GM12878 (cell line): ENCODE measurements around the gene BRI3BP. TPM values are rescaled to one million over a fixed set of nuclear protein-coding genes. Genes with fewer than 3 reads are reported as not detected.

Source experiments
- ATF3 ChIP-seq: IDR thresholded peaks from 2 replicates; pipeline ENCODE4 v1.6.1; 2011; ENCODE audit warnings: low read depth, mild to moderate bottlenecking, low read length, moderate library complexity, borderline replicate concordance; ENCODE audit errors: extremely low read depth
- BACH1 ChIP-seq: fragments of 450-650 bp; IDR thresholded peaks from 2 replicates; pipeline ENCODE4 v1.6.1; 2017; ENCODE audit warnings: mild to moderate bottlenecking, borderline replicate concordance
- CUX1 ChIP-seq: IDR thresholded peaks from 2 replicates; pipeline ENCODE4 v1.6.1; 2012; ENCODE audit warnings: improper control_type of control experiment, low read depth, low read length; ENCODE audit not compliant: insufficient replicate concordance
- IKZF2 ChIP-seq, 2 experiments: fragments of 450-650 bp; IDR thresholded peaks; 2 replicates each; pipeline ENCODE4 v1.6.1; 2017; ENCODE audit warnings: mild to moderate bottlenecking in 2 of 2, moderate library complexity in 2 of 2
- POU2F2 ChIP-seq: IDR thresholded peaks from 3 replicates; pipeline ENCODE4 v1.6.1; 2011; ENCODE audit warnings: low read depth, mild to moderate bottlenecking, low read length, borderline replicate concordance
- polyA plus RNA-seq, 11 experiments: library from polyadenylated mRNA; depleted of rRNA in 4 of 11; unstranded in 6 of 11; stranded (reverse) in 5 of 11; fragments of >200 nt; fragmentation: Nextera tagmentation in 4 of 11; fragmentation: Illumina TruSeq in 1 of 11; extraction: Ambion mirVana in 4 of 11; extraction: Trizol in 1 of 11; gene quantifications; 1 replicate in 1 of 11; 2 replicates in 10 of 11; pipeline versions ENCODE4 v1.2.1 to v1.2.3, GENCODE V29; 2011 to 2016; ENCODE audit warnings: inconsistent platforms in 2 of 11, missing spikeins in 2 of 11, low read depth in 1 of 11
- total RNA-seq, 4 experiments: library from RNA; depleted of rRNA in 3 of 4; stranded (reverse); fragments of >200 nt in 3 of 4; fragmentation: Illumina TruSeq in 1 of 4; extraction: Trizol in 1 of 4; gene quantifications; 2 replicates each; pipeline versions ENCODE4 v1.2.1 to v1.2.3, GENCODE V29; 2013 to 2021
- TF ChIP-seq, protein P1 (sequence below): fragments of 450-650 bp; formaldehyde crosslinking; IDR thresholded peaks from 2 replicates; pipeline ENCODE4 v1.4.0; 2020; ENCODE audit warnings: mild to moderate bottlenecking, moderate library complexity
- TF ChIP-seq, protein P2 (sequence below): IDR thresholded peaks from 2 replicates; pipeline ENCODE4 v1.6.1; 2012; ENCODE audit warnings: low read depth, low read length, improper control_type of control experiment

BRI3BP gene
- total and polyA plus RNA-seq, 10 of the 15 experiments (the other 5 are each of a cell fraction or from before 2014, with no cell fraction given), result 11.5 to 37.0 (median 28.5) TPM

DNA sequence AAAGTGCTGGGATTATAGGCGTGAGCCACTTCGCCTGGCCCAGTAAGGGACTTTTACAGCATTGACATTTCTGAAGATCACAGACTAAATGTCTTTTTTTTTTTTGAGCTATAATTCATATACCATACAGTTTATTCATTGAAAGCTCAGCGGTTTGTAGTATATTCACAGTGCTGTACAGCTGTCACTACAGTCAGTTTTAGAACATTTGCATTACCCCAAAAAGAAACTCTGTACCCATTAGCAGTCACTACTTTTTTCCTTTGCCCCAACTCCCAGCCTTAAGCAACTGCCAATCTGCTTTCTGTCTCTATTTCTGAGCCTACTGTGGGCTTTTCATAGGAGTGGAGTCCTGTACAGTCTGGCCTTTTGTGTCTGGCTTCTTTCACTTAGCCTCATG, 8.2 kb downstream of the BRI3BP start (continued):
- TF ChIP-seq, protein P1, sequence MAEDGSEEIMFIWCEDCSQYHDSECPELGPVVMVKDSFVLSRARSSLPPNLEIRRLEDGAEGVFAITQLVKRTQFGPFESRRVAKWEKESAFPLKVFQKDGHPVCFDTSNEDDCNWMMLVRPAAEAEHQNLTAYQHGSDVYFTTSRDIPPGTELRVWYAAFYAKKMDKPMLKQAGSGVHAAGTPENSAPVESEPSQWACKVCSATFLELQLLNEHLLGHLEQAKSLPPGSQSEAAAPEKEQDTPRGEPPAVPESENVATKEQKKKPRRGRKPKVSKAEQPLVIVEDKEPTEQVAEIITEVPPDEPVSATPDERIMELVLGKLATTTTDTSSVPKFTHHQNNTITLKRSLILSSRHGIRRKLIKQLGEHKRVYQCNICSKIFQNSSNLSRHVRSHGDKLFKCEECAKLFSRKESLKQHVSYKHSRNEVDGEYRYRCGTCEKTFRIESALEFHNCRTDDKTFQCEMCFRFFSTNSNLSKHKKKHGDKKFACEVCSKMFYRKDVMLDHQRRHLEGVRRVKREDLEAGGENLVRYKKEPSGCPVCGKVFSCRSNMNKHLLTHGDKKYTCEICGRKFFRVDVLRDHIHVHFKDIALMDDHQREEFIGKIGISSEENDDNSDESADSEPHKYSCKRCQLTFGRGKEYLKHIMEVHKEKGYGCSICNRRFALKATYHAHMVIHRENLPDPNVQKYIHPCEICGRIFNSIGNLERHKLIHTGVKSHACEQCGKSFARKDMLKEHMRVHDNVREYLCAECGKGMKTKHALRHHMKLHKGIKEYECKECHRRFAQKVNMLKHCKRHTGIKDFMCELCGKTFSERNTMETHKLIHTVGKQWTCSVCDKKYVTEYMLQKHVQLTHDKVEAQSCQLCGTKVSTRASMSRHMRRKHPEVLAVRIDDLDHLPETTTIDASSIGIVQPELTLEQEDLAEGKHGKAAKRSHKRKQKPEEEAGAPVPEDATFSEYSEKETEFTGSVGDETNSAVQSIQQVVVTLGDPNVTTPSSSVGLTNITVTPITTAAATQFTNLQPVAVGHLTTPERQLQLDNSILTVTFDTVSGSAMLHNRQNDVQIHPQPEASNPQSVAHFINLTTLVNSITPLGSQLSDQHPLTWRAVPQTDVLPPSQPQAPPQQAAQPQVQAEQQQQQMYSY (CRISPR knock-in tag), result no peak
- TF ChIP-seq POU2F2, result no peak
- TF ChIP-seq, protein P2, sequence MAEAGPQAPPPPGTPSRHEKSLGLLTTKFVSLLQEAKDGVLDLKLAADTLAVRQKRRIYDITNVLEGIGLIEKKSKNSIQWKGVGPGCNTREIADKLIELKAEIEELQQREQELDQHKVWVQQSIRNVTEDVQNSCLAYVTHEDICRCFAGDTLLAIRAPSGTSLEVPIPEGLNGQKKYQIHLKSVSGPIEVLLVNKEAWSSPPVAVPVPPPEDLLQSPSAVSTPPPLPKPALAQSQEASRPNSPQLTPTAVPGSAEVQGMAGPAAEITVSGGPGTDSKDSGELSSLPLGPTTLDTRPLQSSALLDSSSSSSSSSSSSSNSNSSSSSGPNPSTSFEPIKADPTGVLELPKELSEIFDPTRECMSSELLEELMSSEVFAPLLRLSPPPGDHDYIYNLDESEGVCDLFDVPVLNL, result no peak
- no peak for TF ChIP-seq CUX1
- no peak for TF ChIP-seq ATF3
- TF ChIP-seq BACH1, result no peak
- no peak for TF ChIP-seq IKZF2 (IDR thresholded peaks at IDR 0.05)
